Measurements from ENCODE around the gene CACNA1D. TPM values are rescaled to one million over a fixed set of nuclear protein-coding genes. Genes with fewer than 3 reads are reported as not detected.

CACNA1D gene
- total RNA-seq, 1 donor from 2014 or later, result 0.95 TPM

GRCh38 chr3:53688066-53688465 is 193.7 kb downstream of the CACNA1D start:
- no peaks in the 10 kb centered on the region for H3K9me3 Mint-ChIP-seq (ENCODE audit: low read depth)
- no peak overlapping the region for H3K27ac Mint-ChIP-seq (ENCODE audit: unreplicated experiment)
- no peak for TF ChIP-seq CTCF (IDR thresholded peaks at IDR 0.05)
- DNase-seq (ENCODE audit: low spot score), result no peak
- no peaks in the 10 kb centered on the region for H3K36me3 Mint-ChIP-seq (ENCODE audit: low read depth)
- peaks cover 44% of the 10 kb centered on the region for H3K27me3 Mint-ChIP-seq (ENCODE audit: low read depth)
- H3K4me1 Mint-ChIP-seq (ENCODE audit: low read depth), result no peaks in the 10 kb centered on the region
- no peak overlapping the region for H3K4me3 Mint-ChIP-seq (ENCODE audit: unreplicated experiment)

GRCh38 chr3:53688989-53689388 is 194.6 kb downstream of the CACNA1D start:
- no peak overlapping the region for H3K27ac Mint-ChIP-seq (ENCODE audit: unreplicated experiment)
- no peak overlapping the region for H3K4me3 Mint-ChIP-seq (ENCODE audit: unreplicated experiment)
- no peaks in the 10 kb centered on the region for H3K4me1 Mint-ChIP-seq (ENCODE audit: low read depth)
- DNase-seq (ENCODE audit: low spot score), result no peak
- peaks cover 42% of the 10 kb centered on the region for H3K27me3 Mint-ChIP-seq (ENCODE audit: low read depth)
- no peaks in the 10 kb centered on the region for H3K9me3 Mint-ChIP-seq (ENCODE audit: low read depth)
- no peak for TF ChIP-seq CTCF (IDR thresholded peaks at IDR 0.05)
- H3K36me3 Mint-ChIP-seq (ENCODE audit: low read depth), result no peaks in the 10 kb centered on the region

GRCh38 chr3:53689681-53690080 is 195.3 kb downstream of the CACNA1D start:
- no peaks in the 10 kb centered on the region for H3K4me1 Mint-ChIP-seq (ENCODE audit: low read depth)
- DNase-seq (ENCODE audit: low spot score), result no peak
- peaks cover 44% of the 10 kb centered on the region for H3K27me3 Mint-ChIP-seq (ENCODE audit: low read depth)
- no peaks in the 10 kb centered on the region for H3K36me3 Mint-ChIP-seq (ENCODE audit: low read depth)
- H3K4me3 Mint-ChIP-seq (ENCODE audit: unreplicated experiment), result no peak overlapping the region
- no peaks in the 10 kb centered on the region for H3K9me3 Mint-ChIP-seq (ENCODE audit: low read depth)
- no peak overlapping the region for H3K27ac Mint-ChIP-seq (ENCODE audit: unreplicated experiment)
- TF ChIP-seq CTCF (IDR thresholded peaks at IDR 0.05), result no peak

GRCh38 chr3:53690521-53690920 is 196.1 kb downstream of the CACNA1D start:
- Mint-ChIP-seq H3K27me3 (ENCODE audit: low read depth) (peaks cover 46% of the 10 kb centered on the region), H3K36me3 (ENCODE audit: low read depth) (no peaks in the 10 kb centered on the region), H3K4me1 (ENCODE audit: low read depth) (no peaks in the 10 kb centered on the region), H3K9me3 (ENCODE audit: low read depth) (no peaks in the 10 kb centered on the region), H3K4me3 (ENCODE audit: unreplicated experiment) (no peak overlapping the region), H3K27ac (ENCODE audit: unreplicated experiment) (no peak overlapping the region)
- TF ChIP-seq CTCF (IDR thresholded peaks at IDR 0.05), result no peak
- no peak for DNase-seq (ENCODE audit: low spot score)

- Mint-ChIP-seq H3K4me1 (ENCODE audit: low read depth) (no peaks in the 10 kb centered on the region), H3K27ac (ENCODE audit: unreplicated experiment) (no peak overlapping the region), H3K4me3 (ENCODE audit: unreplicated experiment) (no peak overlapping the region), H3K27me3 (ENCODE audit: low read depth) (peaks cover 39% of the 10 kb centered on the region), H3K36me3 (ENCODE audit: low read depth) (no peaks in the 10 kb centered on the region), H3K9me3 (ENCODE audit: low read depth) (no peaks in the 10 kb centered on the region)
- TF ChIP-seq CTCF (IDR thresholded peaks at IDR 0.05), result no peak
- no peak for DNase-seq (ENCODE audit: low spot score)
Measured at GRCh38 chr3:53691349-53691748, 196.9 kb downstream of the CACNA1D start.
